Transverse colon (tissue), 4 donors: Measurements from ENCODE around the gene EZR. TPM values are rescaled to one million over a fixed set of nuclear protein-coding genes. Genes with fewer than 3 reads are reported as not detected.

Source experiments
- DNase-seq: peaks from one replicate; pipeline ENCODE4 v3.0.0-alpha.2; 2019
- H3K27ac ChIP-seq, 4 donors: fragments of 200-600 bp; sonication (generic); 2 replicates each; pipeline ENCODE4 v1.5.1; 2016 to 2018; ENCODE audit warnings: inconsistent platforms in 4 of 4
- H3K27me3 ChIP-seq: fragments of 200-600 bp; sonication (generic); 2 replicates; pipeline ENCODE4 v1.5.1; 2017; ENCODE audit warnings: inconsistent platforms
- H3K36me3 ChIP-seq, 4 donors: fragments of 200-600 bp; sonication (generic); 2 replicates each; pipeline ENCODE4 v1.5.1; 2017 to 2019; ENCODE audit warnings: inconsistent platforms in 4 of 4
- H3K4me1 ChIP-seq, 4 donors: fragments of 200-600 bp; sonication (generic); 2 replicates each; pipeline ENCODE4 v1.5.1; 2017 to 2020; ENCODE audit warnings: inconsistent platforms in 4 of 4
- H3K4me3 ChIP-seq, 4 donors: fragments of 200-600 bp; sonication (generic); 1 replicate in 1 of 4; 2 replicates in 3 of 4; pipeline versions ENCODE4 v1.5.1 to v1.6.1; 2017 to 2019; ENCODE audit warnings: inconsistent platforms in 4 of 4
- H3K9me3 ChIP-seq, 2 donors: fragments of 200-600 bp; sonication (generic); 2 replicates each; pipeline ENCODE4 v1.5.1; 2017 to 2019; ENCODE audit warnings: inconsistent platforms in 2 of 2
- EP300 ChIP-seq: sonication (generic); formaldehyde crosslinking; IDR thresholded peaks from one replicate; pipeline ENCODE4 v1.6.1; 2017; ENCODE audit warnings: antibody characterized with exemption, low read depth
- POLR2A ChIP-seq: fragments of 450-650 bp; IDR thresholded peaks from one replicate; pipeline ENCODE4 v1.6.1; 2016; ENCODE audit warnings: antibody characterized with exemption, mild to moderate bottlenecking, moderate library complexity
- POLR2AphosphoS5 ChIP-seq, 3 donors: sonication (generic); formaldehyde crosslinking; IDR thresholded peaks; one replicate each; pipeline ENCODE4 v1.6.1; 2016; ENCODE audit warnings: antibody characterized with exemption in 3 of 3
- WGBS, 2 donors: methylation state at CpG; one replicate each; pipeline ENCODE4 v1.1.5; 2018; ENCODE audit warnings: low coverage in 1 of 2; 5-methylcytosine and 5-hydroxymethylcytosine counted together
- in situ Hi-C, 4 donors: fragments of 200-750 bp; cut with MboI; loops; one replicate each; pipeline versions ENCODE4 v1.15.0 to v1.15.1; 2017; ENCODE audit warnings: low sequenced_read_pairs in 3 of 4, low pct_ligation_motif_present in 1 of 4, low pct_unique_long_range_greater_than_20kb in 1 of 4
- intact Hi-C: fragments of 100-400 bp; cut with DNase I; formaldehyde crosslinking; loops from one replicate; pipeline ENCODE4 v1.15.1; 2023; ENCODE audit warnings: low total_unique reads
- total RNA-seq, 4 donors: library from RNA; depleted of rRNA; stranded (reverse); fragments of >200 nt; gene quantifications; one replicate each; pipeline ENCODE4 v1.1.0, GENCODE V29; 2016
- TF ChIP-seq, protein P1 (sequence below), 5 experiments: fragments of 200-600 bp in 3 of 5; fragments of 450-650 bp in 2 of 5; sonication (generic) in 3 of 5; IDR thresholded peaks; 1 replicate in 2 of 5; 2 replicates in 3 of 5; pipeline ENCODE4 v1.5.1; 2016 to 2017; ENCODE audit warnings: antibody characterized with exemption in 5 of 5, inconsistent platforms in 3 of 5, mild to moderate bottlenecking in 2 of 5, moderate library complexity in 1 of 5

Gene EZR
- total RNA-seq, 4 donors from 2014 or later = 149 to 430 (median 319) TPM

GRCh38 chr6:158807515-158808441 is 11.4 kb downstream of the EZR start:
- Histone ChIP-seq H3K27me3 (no peaks in the 10 kb centered on the region), H3K36me3 (no peaks in the 10 kb centered on the region), H3K27ac (peak overlapping the region; percentile 17 to 77 (median 61)), H3K4me1 (peaks cover 38 to 88% (median 64%) of the 10 kb centered on the region in 4 donors), H3K4me3 (no peak overlapping the region), H3K9me3 (no peaks in the 10 kb centered on the region)
- intact Hi-C loops = no loop called here
- in situ Hi-C loops = no loop called here
- 69 to 75% methylated on average over 5 to 8 of the region's 8 CpGs for WGBS, 2 donors
- TF ChIP-seq EP300 (no peak), POLR2A (peak; percentile 8), POLR2AphosphoS5 (IDR thresholded peaks at IDR 0.05) (peak in 1 of 3 donors; percentile 2)
- TF ChIP-seq, protein P1, sequence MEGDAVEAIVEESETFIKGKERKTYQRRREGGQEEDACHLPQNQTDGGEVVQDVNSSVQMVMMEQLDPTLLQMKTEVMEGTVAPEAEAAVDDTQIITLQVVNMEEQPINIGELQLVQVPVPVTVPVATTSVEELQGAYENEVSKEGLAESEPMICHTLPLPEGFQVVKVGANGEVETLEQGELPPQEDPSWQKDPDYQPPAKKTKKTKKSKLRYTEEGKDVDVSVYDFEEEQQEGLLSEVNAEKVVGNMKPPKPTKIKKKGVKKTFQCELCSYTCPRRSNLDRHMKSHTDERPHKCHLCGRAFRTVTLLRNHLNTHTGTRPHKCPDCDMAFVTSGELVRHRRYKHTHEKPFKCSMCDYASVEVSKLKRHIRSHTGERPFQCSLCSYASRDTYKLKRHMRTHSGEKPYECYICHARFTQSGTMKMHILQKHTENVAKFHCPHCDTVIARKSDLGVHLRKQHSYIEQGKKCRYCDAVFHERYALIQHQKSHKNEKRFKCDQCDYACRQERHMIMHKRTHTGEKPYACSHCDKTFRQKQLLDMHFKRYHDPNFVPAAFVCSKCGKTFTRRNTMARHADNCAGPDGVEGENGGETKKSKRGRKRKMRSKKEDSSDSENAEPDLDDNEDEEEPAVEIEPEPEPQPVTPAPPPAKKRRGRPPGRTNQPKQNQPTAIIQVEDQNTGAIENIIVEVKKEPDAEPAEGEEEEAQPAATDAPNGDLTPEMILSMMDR (IDR thresholded peaks at IDR 0.05) = peak in 1 of 5 experiments; percentile 3
- DNase-seq = no peak

- TF ChIP-seq EP300 (no peak), POLR2AphosphoS5 (IDR thresholded peaks at IDR 0.05) (peak in 1 of 3 donors; percentile 42)
- H3K4me3 ChIP-seq = no peak overlapping the region
- DNase-seq = peak; percentile 63
Observed at GRCh38 chr6:158805698-158806377, 13.3 kb downstream of the EZR start.

DNA sequence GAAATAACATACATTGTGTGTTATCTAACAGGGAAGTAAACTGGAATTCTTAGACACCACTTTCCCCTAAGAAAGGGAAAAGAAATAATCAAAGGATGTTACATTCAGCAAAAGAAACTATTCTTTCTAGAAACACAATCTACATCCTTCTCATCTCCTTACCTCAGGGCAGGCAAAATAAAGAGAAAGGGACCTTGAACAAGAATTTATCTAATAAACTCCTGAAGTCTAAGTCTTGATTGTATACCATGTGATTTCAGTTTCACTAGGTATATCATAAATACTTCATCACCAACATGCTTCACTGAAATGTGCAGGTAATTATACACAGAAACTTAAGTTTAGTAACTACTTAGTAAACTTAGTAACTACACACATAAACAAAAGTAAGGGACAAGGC is 15.0 kb downstream of the EZR start:
- H3K9me3 ChIP-seq = no peaks in the 10 kb centered on the region
- H3K4me1 ChIP-seq = peaks cover 46 to 88% (median 73%) of the 10 kb centered on the region in 4 donors
- no peak for DNase-seq
- no peaks in the 10 kb centered on the region for H3K36me3 ChIP-seq
- H3K27me3 ChIP-seq = no peaks in the 10 kb centered on the region
- peak overlapping the region; percentile 60 to 82 (median 75) for H3K27ac ChIP-seq
- in situ Hi-C loops = no loop called here
- no peak for TF ChIP-seq POLR2AphosphoS5 (IDR thresholded peaks at IDR 0.05)
- no peak for TF ChIP-seq POLR2A
- TF ChIP-seq, protein P1 (IDR thresholded peaks at IDR 0.05) = no peak
- TF ChIP-seq EP300 = no peak
- peak overlapping the region in 1 of 4 donors; percentile 14 for H3K4me3 ChIP-seq
- intact Hi-C loops = no loop called here

More at GRCh38 chr6:158805698-158806377, 13.3 kb downstream of the EZR start:
- H3K27me3 ChIP-seq = no peaks in the 10 kb centered on the region
- WGBS, 2 donors = 75 to 86% methylated on average over 4 to 5 of the region's 5 CpGs
- intact Hi-C loops (no loop called here), in situ Hi-C loops (no loop called here)
- no peaks in the 10 kb centered on the region for H3K9me3 ChIP-seq
- H3K36me3 ChIP-seq = no peaks in the 10 kb centered on the region
- peaks cover 39 to 88% (median 71%) of the 10 kb centered on the region in 4 donors for H3K4me1 ChIP-seq
- H3K27ac ChIP-seq = peak overlapping the region; percentile 5 to 59 (median 31)

DNA sequence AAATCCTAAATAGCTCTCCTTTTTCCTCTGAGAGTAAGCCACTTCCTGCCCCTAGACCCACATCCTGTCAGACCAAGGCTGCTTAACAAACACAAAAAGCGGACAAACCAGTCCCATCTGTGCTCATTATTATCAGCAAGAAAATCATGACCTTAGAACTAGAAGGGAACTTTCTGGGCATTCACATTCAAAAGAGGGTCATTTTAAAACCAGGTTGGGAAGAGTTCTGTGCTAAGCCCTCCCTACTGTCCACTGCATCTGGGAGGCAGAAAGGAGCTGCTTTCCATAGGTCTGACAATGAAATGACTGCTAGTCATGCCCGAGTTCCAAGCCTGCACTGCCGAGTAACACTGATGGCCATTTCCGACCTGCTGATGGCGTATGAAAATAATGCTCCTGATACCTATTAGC is 15.4 kb downstream of the EZR start:
- Histone ChIP-seq H3K4me3 (peak overlapping the region in 1 of 4 donors; percentile 14), H3K27me3 (no peaks in the 10 kb centered on the region), H3K36me3 (no peaks in the 10 kb centered on the region), H3K9me3 (no peaks in the 10 kb centered on the region), H3K27ac (peak overlapping the region; percentile 60 to 82 (median 75)), H3K4me1 (peaks cover 44 to 88% (median 73%) of the 10 kb centered on the region in 4 donors)
- intact Hi-C loops (no loop called here), in situ Hi-C loops (no loop called here)
- DNase-seq = no peak
- 10 to 21% methylated on average over 2 to 5 of the region's 5 CpGs for whole genome bisulfite sequencing, 2 donors
- TF ChIP-seq POLR2A (peak; percentile 14), EP300 (no peak), POLR2AphosphoS5 (IDR thresholded peaks at IDR 0.05) (peak in 1 of 3 donors; percentile 20)
- TF ChIP-seq, protein P1 (IDR thresholded peaks at IDR 0.05) = no peak
